ENCODE measurements around the gene SS18L1.
"Not testable (repeated sequence)": the region's sequence is repeated elsewhere in the genome, so short reads cannot be mapped to it uniquely, and the experiment has no call there.

SS18L1 gene

GRCh38 chr20:62143957-62144825 is 622 bp downstream of the SS18L1 start:
- peak overlapping the region; percentile 91 for H3K27ac ChIP-seq
- POLR2A ChIA-PET (ENCODE audit: low non-redundant PET): no interaction called here
- CTCF ChIA-PET: interaction anchor here (0.6 to 1.0 kb wide), 4 partner anchors 8 to 257 kb away, joined by 3 to 9 read pairs (median 3); no protein-coding TSS in a partner anchor
- TF ChIP-seq CTCF (conservative IDR thresholded peaks at IDR 0.05; ENCODE audit: low read depth): no peak
- peak; percentile 89 for DNase-seq (ENCODE audit: low spot score)

GRCh38 chr20:62145688-62146018 is 2.1 kb downstream of the SS18L1 start:
- ChIA-PET CTCF (no interaction called here), POLR2A (ENCODE audit: low non-redundant PET) (interaction anchor here (0.9 kb wide), 1 partner anchor 24 kb away, joined by 3 read pairs; no protein-coding TSS in a partner anchor)
- DNase-seq (ENCODE audit: low spot score): no peak
- TF ChIP-seq CTCF (conservative IDR thresholded peaks at IDR 0.05; ENCODE audit: low read depth): no peak
- peak overlapping the region; percentile 22; the same call in 1 of the 2 replicates for H3K27ac ChIP-seq

GRCh38 chr20:62146019-62146755 is 2.6 kb downstream of the SS18L1 start:
- no peak overlapping the region; the same call in 1 of the 2 replicates for H3K27ac ChIP-seq
- TF ChIP-seq CTCF (conservative IDR thresholded peaks at IDR 0.05; ENCODE audit: low read depth): no peak
- ChIA-PET POLR2A (ENCODE audit: low non-redundant PET) (interaction anchor here (0.9 kb wide), 1 partner anchor 25 kb away, joined by 3 read pairs; no protein-coding TSS in a partner anchor), CTCF (no interaction called here)
- DNase-seq (ENCODE audit: low spot score): no peak

- H3K27ac ChIP-seq: peak overlapping the region; percentile 32
- ChIA-PET CTCF (interaction anchor here (0.6 to 0.7 kb wide), 2 partner anchors 9 to 686 kb away, joined by 3 to 5 read pairs; no protein-coding TSS in a partner anchor), POLR2A (ENCODE audit: low non-redundant PET) (no interaction called here)
- DNase-seq (ENCODE audit: low spot score): no peak
- no peak for TF ChIP-seq CTCF (conservative IDR thresholded peaks at IDR 0.05; ENCODE audit: low read depth)
These were observed 3.6 kb downstream of the SS18L1 start for GRCh38 chr20:62147125-62147524.

- no peak for DNase-seq (ENCODE audit: low spot score)
- ChIA-PET POLR2A (ENCODE audit: low non-redundant PET) (no interaction called here), CTCF (interaction anchor here (0.6 to 0.7 kb wide), 2 partner anchors 9 to 685 kb away, joined by 3 to 5 read pairs; no protein-coding TSS in a partner anchor)
- H3K27ac ChIP-seq: peak overlapping the region; percentile 32
- TF ChIP-seq CTCF (conservative IDR thresholded peaks at IDR 0.05; ENCODE audit: low read depth): no peak
These were observed 4.0 kb downstream of the SS18L1 start for GRCh38 chr20:62147528-62147927.

GRCh38 chr20:62148383-62148782 is 4.8 kb downstream of the SS18L1 start:
- CTCF ChIA-PET; POLR2A ChIA-PET (ENCODE audit: low non-redundant PET); DNase-seq (ENCODE audit: low spot score): not testable (repeated sequence)
- peak overlapping the region; percentile 86 for H3K27ac ChIP-seq

Measured in RWPE1 (cell line).